GM12878 (cell line): Measurements from ENCODE around the gene COTL1.

Experiments used
- CREM ChIP-seq: IDR thresholded peaks from 2 replicates; pipeline ENCODE4 v1.6.1; 2014; ENCODE audit warnings: antibody characterized with exemption, low read depth
- CTCF ChIP-seq, 3 experiments: IDR thresholded peaks in 2 of 3; conservative IDR thresholded peaks in 1 of 3; 2 replicates each; pipeline ENCODE4 v1.5.1; 2011; ENCODE audit warnings: low read depth in 3 of 3, low read length in 3 of 3, mild to moderate bottlenecking in 3 of 3, control low read depth in 2 of 3, moderate library complexity in 2 of 3, inconsistent platforms in 1 of 3, mixed read lengths in 1 of 3; ENCODE audit not compliant: control insufficient read depth in 2 of 3, insufficient read depth in 1 of 3; ENCODE audit errors: extremely low read depth in 1 of 3
- POLR2AphosphoS2 ChIP-seq: IDR thresholded peaks from 2 replicates; pipeline ENCODE4 v1.6.1; 2011; ENCODE audit warnings: low read depth, mild to moderate bottlenecking, low read length, improper control_type of control experiment, moderate library complexity
- ZBTB33 ChIP-seq: fragments of 450-650 bp; IDR thresholded peaks from 2 replicates; pipeline ENCODE4 v1.6.1; 2017; ENCODE audit warnings: mild to moderate bottlenecking

- TF ChIP-seq CTCF (IDR thresholded peaks at IDR 0.05 in 2 of 3, conservative IDR thresholded peaks at IDR 0.05 in 1 of 3; ENCODE audit: control insufficient read depth in 2 of 3, extremely low read depth in 1 of 3, insufficient read depth in 1 of 3, low read depth in 3 of 3, low read length in 3 of 3) (no peak), ZBTB33 (no peak), POLR2AphosphoS2 (no peak), CREM (no peak)
Observed at GRCh38 chr16:84638231-84638806, 20.4 kb upstream of the COTL1 start.
